ENCODE measurements around the gene NLGN4X. TPM values are rescaled to one million over a fixed set of nuclear protein-coding genes. Genes with fewer than 3 reads are reported as not detected.

Gene NLGN4X
- total RNA-seq, 6 donors from 2014 or later = 1.1 to 3.1 (median 2.3) TPM

- no peak overlapping the region for H3K4me3 ChIP-seq
- H3K36me3 ChIP-seq = no peaks in the 10 kb centered on the region
- H3K27ac ChIP-seq = no peak overlapping the region
- H3K27me3 ChIP-seq = no peaks in the 10 kb centered on the region
- DNase-seq = no peak
- H3K9me3 ChIP-seq = no peaks in the 10 kb centered on the region
- no peak for ATAC-seq (ENCODE audit: low FRiP score in 2 of 2)
- TF ChIP-seq, protein P1, sequence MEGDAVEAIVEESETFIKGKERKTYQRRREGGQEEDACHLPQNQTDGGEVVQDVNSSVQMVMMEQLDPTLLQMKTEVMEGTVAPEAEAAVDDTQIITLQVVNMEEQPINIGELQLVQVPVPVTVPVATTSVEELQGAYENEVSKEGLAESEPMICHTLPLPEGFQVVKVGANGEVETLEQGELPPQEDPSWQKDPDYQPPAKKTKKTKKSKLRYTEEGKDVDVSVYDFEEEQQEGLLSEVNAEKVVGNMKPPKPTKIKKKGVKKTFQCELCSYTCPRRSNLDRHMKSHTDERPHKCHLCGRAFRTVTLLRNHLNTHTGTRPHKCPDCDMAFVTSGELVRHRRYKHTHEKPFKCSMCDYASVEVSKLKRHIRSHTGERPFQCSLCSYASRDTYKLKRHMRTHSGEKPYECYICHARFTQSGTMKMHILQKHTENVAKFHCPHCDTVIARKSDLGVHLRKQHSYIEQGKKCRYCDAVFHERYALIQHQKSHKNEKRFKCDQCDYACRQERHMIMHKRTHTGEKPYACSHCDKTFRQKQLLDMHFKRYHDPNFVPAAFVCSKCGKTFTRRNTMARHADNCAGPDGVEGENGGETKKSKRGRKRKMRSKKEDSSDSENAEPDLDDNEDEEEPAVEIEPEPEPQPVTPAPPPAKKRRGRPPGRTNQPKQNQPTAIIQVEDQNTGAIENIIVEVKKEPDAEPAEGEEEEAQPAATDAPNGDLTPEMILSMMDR (IDR thresholded peaks at IDR 0.05) = no peak
- TF ChIP-seq POLR2A (IDR thresholded peaks at IDR 0.05) (no peak), EP300 (IDR thresholded peaks at IDR 0.05) (no peak), POLR2AphosphoS5 (IDR thresholded peaks at IDR 0.05) (no peak)
- no peaks in the 10 kb centered on the region for H3K4me1 ChIP-seq
- 59 to 62% methylated on average over 6 of the region's 6 CpGs for WGBS, 2 donors
Observed at GRCh38 chrX:6203462-6204215, 25.0 kb downstream of the NLGN4X start.

DNA sequence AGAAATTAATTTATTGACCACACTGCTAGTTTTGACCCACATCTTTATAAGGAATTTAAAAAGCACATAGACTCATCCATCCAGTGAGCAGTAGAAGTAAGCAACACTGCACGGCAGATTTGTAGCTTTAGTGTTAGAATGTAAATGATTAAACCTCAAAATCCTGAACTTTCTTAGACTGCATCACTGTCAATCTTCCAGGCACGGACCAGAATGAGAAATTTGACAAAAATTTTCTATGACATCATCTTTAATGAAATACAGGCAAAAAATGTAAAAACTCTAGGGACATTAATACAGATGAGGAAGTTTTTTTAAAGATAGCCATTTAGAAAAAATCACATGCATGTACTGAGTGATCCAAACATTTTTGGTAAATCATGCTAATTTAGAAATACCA is 29.2 kb downstream of the NLGN4X start:
- DNase-seq = no peak
- Histone ChIP-seq H3K27me3 (no peaks in the 10 kb centered on the region), H3K9me3 (no peaks in the 10 kb centered on the region), H3K27ac (no peak overlapping the region), H3K36me3 (no peaks in the 10 kb centered on the region), H3K4me3 (no peak overlapping the region), H3K4me1 (no peaks in the 10 kb centered on the region)
- no peak for ATAC-seq (ENCODE audit: low FRiP score in 2 of 2)
- 67 to 81% methylated on average over 2 of the region's 2 CpGs for WGBS, 2 donors
- no peak for TF ChIP-seq POLR2A (IDR thresholded peaks at IDR 0.05)
- TF ChIP-seq, protein P1 (IDR thresholded peaks at IDR 0.05) = no peak
- TF ChIP-seq EP300 (IDR thresholded peaks at IDR 0.05) = no peak
- TF ChIP-seq POLR2AphosphoS5 (IDR thresholded peaks at IDR 0.05) = no peak

- TF ChIP-seq EP300 (IDR thresholded peaks at IDR 0.05) (no peak), POLR2AphosphoS5 (IDR thresholded peaks at IDR 0.05) (no peak)
- TF ChIP-seq, protein P1 (IDR thresholded peaks at IDR 0.05) = no peak
- no peaks in the 10 kb centered on the region for H3K4me1 ChIP-seq
- DNase-seq (no peak), ATAC-seq (ENCODE audit: low FRiP score in 2 of 2) (no peak)
- H3K9me3 ChIP-seq = no peaks in the 10 kb centered on the region
- no peak overlapping the region for H3K4me3 ChIP-seq
- H3K27me3 ChIP-seq = no peaks in the 10 kb centered on the region
- 93 to 94% methylated on average over 24 to 28 of the region's 28 CpGs for WGBS, 2 donors
- no peak overlapping the region for H3K27ac ChIP-seq
- no peaks in the 10 kb centered on the region for H3K36me3 ChIP-seq
Observed at GRCh38 chrX:6187256-6187655, 41.4 kb downstream of the NLGN4X start.

- H3K4me1 ChIP-seq = no peaks in the 10 kb centered on the region
- H3K36me3 ChIP-seq = no peaks in the 10 kb centered on the region
- ATAC-seq (ENCODE audit: low FRiP score in 2 of 2) (no peak), DNase-seq (no peak)
- H3K4me3 ChIP-seq = no peak overlapping the region
- 48 to 55% methylated on average over 2 to 4 of the region's 4 CpGs for WGBS, 2 donors
- H3K9me3 ChIP-seq = no peaks in the 10 kb centered on the region
- TF ChIP-seq, protein P1 (IDR thresholded peaks at IDR 0.05) = no peak
- no peak for TF ChIP-seq EP300 (IDR thresholded peaks at IDR 0.05)
- no peak for TF ChIP-seq POLR2AphosphoS5 (IDR thresholded peaks at IDR 0.05)
- no peaks in the 10 kb centered on the region for H3K27me3 ChIP-seq
- H3K27ac ChIP-seq = no peak overlapping the region
Observed at GRCh38 chrX:6184900-6185515, 43.7 kb downstream of the NLGN4X start.

DNA sequence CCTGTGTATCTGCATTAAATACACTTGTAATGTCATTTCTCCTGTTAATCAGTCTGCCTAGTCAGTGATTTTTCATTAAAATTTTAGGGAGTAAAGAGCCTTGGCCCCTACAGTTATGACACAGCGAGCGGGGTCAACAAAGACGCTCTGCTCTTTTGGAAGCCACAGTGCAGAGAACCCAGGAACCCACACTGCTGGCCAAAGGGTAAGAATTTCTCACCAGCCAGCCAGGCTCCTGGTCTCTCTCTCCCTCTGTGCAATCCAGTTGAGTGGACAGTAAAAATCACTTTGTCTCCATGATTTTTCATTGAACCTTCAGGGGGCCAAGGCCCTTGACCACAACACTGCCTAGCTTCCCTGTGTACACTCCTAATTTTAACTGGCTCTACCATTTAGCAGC is 52.8 kb downstream of the NLGN4X start:
- Histone ChIP-seq H3K27ac (no peak overlapping the region), H3K27me3 (no peaks in the 10 kb centered on the region), H3K36me3 (no peaks in the 10 kb centered on the region), H3K4me1 (no peaks in the 10 kb centered on the region), H3K9me3 (no peaks in the 10 kb centered on the region), H3K4me3 (no peak overlapping the region)
- DNase-seq (no peak), ATAC-seq (ENCODE audit: low FRiP score in 2 of 2) (no peak)
- 100% methylated on average over 2 to 3 of the region's 3 CpGs for WGBS, 2 donors
- no peak for TF ChIP-seq EP300 (IDR thresholded peaks at IDR 0.05)
- TF ChIP-seq, protein P1 (IDR thresholded peaks at IDR 0.05) = no peak
- TF ChIP-seq POLR2A (IDR thresholded peaks at IDR 0.05) = no peak
- TF ChIP-seq POLR2AphosphoS5 (IDR thresholded peaks at IDR 0.05) = no peak

Data from upper lobe of left lung (tissue), 6 donors.